ENCODE measurements around the gene EPB42. TPM values are rescaled to one million over a fixed set of nuclear protein-coding genes. Genes with fewer than 3 reads are reported as not detected.

The EPB42 gene
- polyA plus RNA-seq, 1 of the 3 experiments (the other 2 are of a cell fraction) = not detected

GRCh38 chr15:43267439-43267838 lies 46.6 kb upstream of the EPB42 start:
- Histone ChIP-seq H3K4me2 (no peak overlapping the region), H3K9me2 (no peaks in the 10 kb centered on the region), H3K4me3 (ENCODE audit: low read depth in 2 of 2, low read length in 1 of 2) (no peak overlapping the region), H3K79me2 (ENCODE audit: insufficient read depth) (no peaks in the 10 kb centered on the region), H3K27ac (ENCODE audit: low read depth in 2 of 2, low read length in 1 of 2) (no peak overlapping the region), H3K27me3 (ENCODE audit: insufficient read depth) (peaks cover 25% of the 10 kb centered on the region; the same call in 1 of the 2 replicates), H3K36me3 (replicated peaks in 1 of 2; ENCODE audit: control insufficient read depth in 1 of 2, insufficient read depth in 2 of 2, low read length in 1 of 2) (no peaks in the 10 kb centered on the region), H3K4me1 (ENCODE audit: control insufficient read depth in 1 of 2, insufficient read depth in 2 of 2, low read depth in 1 of 2, low read length in 1 of 2) (no peaks in the 10 kb centered on the region), H3F3A (replicated peaks; ENCODE audit: insufficient read depth) (no peaks in the 10 kb centered on the region), H3K9ac (no peak overlapping the region), H3K9me3 (no peaks in the 10 kb centered on the region), H4K20me1 (ENCODE audit: insufficient read depth) (no peaks in the 10 kb centered on the region), H2AFZ (ENCODE audit: low read depth) (no peak overlapping the region)
- ChIA-PET CTCF (interaction anchor here (0.9 to 2.9 kb wide), 9 partner anchors 12 to 81 kb away, joined by 3 to 19 read pairs (median 5); no protein-coding TSS in a partner anchor), POLR2A (no interaction called here)
- no peak for TF ChIP-seq ELF1 (IDR thresholded peaks at IDR 0.05)
- no peak for TF ChIP-seq EP300 (IDR thresholded peaks at IDR 0.05; ENCODE audit: borderline replicate concordance in 1 of 2, low read depth in 1 of 2, low read length in 1 of 2)
- TF ChIP-seq CTCF (IDR thresholded peaks at IDR 0.05) = no peak
- no peak for TF ChIP-seq RFX5 (IDR thresholded peaks at IDR 0.05; ENCODE audit: low read length)
- no peak for TF ChIP-seq SIN3A (IDR thresholded peaks at IDR 0.05; ENCODE audit: borderline replicate concordance, low read depth, low read length)
- TF ChIP-seq TEAD4 (IDR thresholded peaks at IDR 0.05; ENCODE audit: borderline replicate concordance, insufficient read depth) = no peak
- TF ChIP-seq NRF1 (IDR thresholded peaks at IDR 0.05; ENCODE audit: low read depth, low read length) = no peak
- TF ChIP-seq GATA2 (CRISPR knock-in tag; IDR thresholded peaks at IDR 0.05) = no peak
- no peak for TF ChIP-seq RCOR1 (IDR thresholded peaks at IDR 0.05; ENCODE audit: low read length)
- no peak for TF ChIP-seq NFIC (IDR thresholded peaks at IDR 0.05; ENCODE audit: borderline replicate concordance)
- TF ChIP-seq MXI1 (IDR thresholded peaks at IDR 0.05; ENCODE audit: low read depth, low read length) = no peak
- no peak for TF ChIP-seq FOXJ3 (CRISPR knock-in tag; IDR thresholded peaks at IDR 0.05)
- TF ChIP-seq TCF12 (IDR thresholded peaks at IDR 0.05) = no peak
- no peak for TF ChIP-seq JUND (IDR thresholded peaks at IDR 0.05)
- no peak for DNase-seq
- 83% methylated on average over 2 of the region's 2 CpGs for WGBS (ENCODE audit: low lambda C conversion rate)

- Histone ChIP-seq H3K9me2 (no peaks in the 10 kb centered on the region), H3K79me2 (ENCODE audit: insufficient read depth) (no peaks in the 10 kb centered on the region), H3K27me3 (ENCODE audit: insufficient read depth) (peaks cover 25% of the 10 kb centered on the region; the same call in 1 of the 2 replicates), H3K4me3 (ENCODE audit: low read depth in 2 of 2, low read length in 1 of 2) (no peak within 1 kb of the TSS), H3K4me1 (ENCODE audit: control insufficient read depth in 1 of 2, insufficient read depth in 2 of 2, low read depth in 1 of 2, low read length in 1 of 2) (no peaks in the 10 kb centered on the region), H3K4me2 (no peak within 1 kb of the TSS), H3K27ac (ENCODE audit: low read depth in 2 of 2, low read length in 1 of 2) (no peak within 1 kb of the TSS), H3K9me3 (no peaks in the 10 kb centered on the region), H3K9ac (no peak within 1 kb of the TSS), H2AFZ (ENCODE audit: low read depth) (no peak within 1 kb of the TSS), H3F3A (replicated peaks; ENCODE audit: insufficient read depth) (no peaks in the 10 kb centered on the region), H3K36me3 (replicated peaks in 1 of 2; ENCODE audit: control insufficient read depth in 1 of 2, insufficient read depth in 2 of 2, low read length in 1 of 2) (no peaks in the 10 kb centered on the region), H4K20me1 (ENCODE audit: insufficient read depth) (no peaks in the 10 kb centered on the region)
- TF ChIP-seq NFIC (IDR thresholded peaks at IDR 0.05; ENCODE audit: borderline replicate concordance) (no peak), MAX (IDR thresholded peaks at IDR 0.05; ENCODE audit: low read depth) (no peak), TEAD4 (IDR thresholded peaks at IDR 0.05; ENCODE audit: borderline replicate concordance, insufficient read depth) (no peak), FOXM1 (IDR thresholded peaks at IDR 0.05; ENCODE audit: low read depth) (no peak), TCF12 (IDR thresholded peaks at IDR 0.05) (no peak)
- no peak for DNase-seq
- WGBS (ENCODE audit: low lambda C conversion rate) = 57% methylated on average over 8 of the region's 8 CpGs
- POLR2A ChIA-PET = no interaction called here
- CTCF ChIA-PET = interaction anchor here (0.8 to 2.7 kb wide), 5 partner anchors 11 to 80 kb away, joined by 3 to 19 read pairs (median 10); no protein-coding TSS in a partner anchor
Measured at GRCh38 chr15:43266834-43267233, 46.0 kb upstream of the EPB42 start, which contains the start of gene TGM5. TGM5 (minus strand) TSS chr15:43266928; CDS start chr15:43266849, 79 bp downstream.
